C4-2B (cell line): ENCODE measurements around the gene GALM.
A peak's percentile ranks its signal among the peaks of the same experiment; 100 is the strongest.

ENCODE experiments used
- H3K27ac ChIP-seq: fragments of 450-650 bp; 2 replicates; pipeline ENCODE4 v1.5.1; 2017
- ZFX ChIP-seq: fragments of 450-650 bp; IDR thresholded peaks from 2 replicates; pipeline ENCODE4 v1.6.1; 2017
- TF ChIP-seq, protein P1 (sequence below): fragments of 450-650 bp; conservative IDR thresholded peaks from 2 replicates; pipeline ENCODE4 v1.5.1; 2017; ENCODE audit warnings: mild to moderate bottlenecking

GALM gene

DNA sequence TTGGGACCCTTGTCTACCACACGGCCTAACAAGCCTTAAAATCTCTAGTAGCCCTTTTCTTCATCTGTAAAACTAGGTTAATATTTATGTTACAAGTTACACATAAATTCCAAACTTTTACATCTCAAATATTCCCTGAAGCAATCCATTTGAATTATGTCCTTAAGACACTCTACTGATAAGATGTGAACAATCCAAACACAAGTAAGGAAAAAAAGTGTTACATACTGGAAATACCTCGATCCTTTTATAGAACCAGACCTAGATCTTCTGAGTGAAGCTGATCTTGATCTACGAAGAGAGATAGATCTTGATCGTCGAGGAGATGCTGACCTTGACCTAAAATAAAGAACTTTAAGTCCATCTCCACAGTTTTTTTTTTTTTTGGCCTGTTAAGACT, 81.9 kb downstream of the GALM start:
- TF ChIP-seq ZFX: no peak
- TF ChIP-seq, protein P1, sequence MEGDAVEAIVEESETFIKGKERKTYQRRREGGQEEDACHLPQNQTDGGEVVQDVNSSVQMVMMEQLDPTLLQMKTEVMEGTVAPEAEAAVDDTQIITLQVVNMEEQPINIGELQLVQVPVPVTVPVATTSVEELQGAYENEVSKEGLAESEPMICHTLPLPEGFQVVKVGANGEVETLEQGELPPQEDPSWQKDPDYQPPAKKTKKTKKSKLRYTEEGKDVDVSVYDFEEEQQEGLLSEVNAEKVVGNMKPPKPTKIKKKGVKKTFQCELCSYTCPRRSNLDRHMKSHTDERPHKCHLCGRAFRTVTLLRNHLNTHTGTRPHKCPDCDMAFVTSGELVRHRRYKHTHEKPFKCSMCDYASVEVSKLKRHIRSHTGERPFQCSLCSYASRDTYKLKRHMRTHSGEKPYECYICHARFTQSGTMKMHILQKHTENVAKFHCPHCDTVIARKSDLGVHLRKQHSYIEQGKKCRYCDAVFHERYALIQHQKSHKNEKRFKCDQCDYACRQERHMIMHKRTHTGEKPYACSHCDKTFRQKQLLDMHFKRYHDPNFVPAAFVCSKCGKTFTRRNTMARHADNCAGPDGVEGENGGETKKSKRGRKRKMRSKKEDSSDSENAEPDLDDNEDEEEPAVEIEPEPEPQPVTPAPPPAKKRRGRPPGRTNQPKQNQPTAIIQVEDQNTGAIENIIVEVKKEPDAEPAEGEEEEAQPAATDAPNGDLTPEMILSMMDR: no peak
- no peak overlapping the region for H3K27ac ChIP-seq

DNA sequence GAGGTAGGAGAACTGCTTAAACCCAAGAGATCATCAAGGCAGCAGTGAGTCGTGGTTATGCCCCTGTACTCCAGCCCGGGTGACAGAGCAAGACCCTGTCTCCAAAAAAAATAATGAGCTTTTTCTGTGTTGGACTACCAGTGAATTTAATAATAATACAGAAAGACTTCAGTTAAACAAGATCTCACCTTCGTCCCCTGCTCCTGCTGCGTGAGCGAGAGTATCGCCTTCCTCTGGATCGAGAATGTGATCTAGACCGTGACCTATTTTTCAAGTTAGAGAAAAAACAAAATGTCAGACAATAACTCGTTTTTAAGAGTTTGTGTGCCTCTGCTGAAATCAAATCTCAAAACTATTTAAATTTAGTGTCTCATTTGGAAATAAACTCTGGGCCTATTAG, 82.5 kb downstream of the GALM start:
- H3K27ac ChIP-seq: no peak overlapping the region
- no peak for TF ChIP-seq ZFX

DNA sequence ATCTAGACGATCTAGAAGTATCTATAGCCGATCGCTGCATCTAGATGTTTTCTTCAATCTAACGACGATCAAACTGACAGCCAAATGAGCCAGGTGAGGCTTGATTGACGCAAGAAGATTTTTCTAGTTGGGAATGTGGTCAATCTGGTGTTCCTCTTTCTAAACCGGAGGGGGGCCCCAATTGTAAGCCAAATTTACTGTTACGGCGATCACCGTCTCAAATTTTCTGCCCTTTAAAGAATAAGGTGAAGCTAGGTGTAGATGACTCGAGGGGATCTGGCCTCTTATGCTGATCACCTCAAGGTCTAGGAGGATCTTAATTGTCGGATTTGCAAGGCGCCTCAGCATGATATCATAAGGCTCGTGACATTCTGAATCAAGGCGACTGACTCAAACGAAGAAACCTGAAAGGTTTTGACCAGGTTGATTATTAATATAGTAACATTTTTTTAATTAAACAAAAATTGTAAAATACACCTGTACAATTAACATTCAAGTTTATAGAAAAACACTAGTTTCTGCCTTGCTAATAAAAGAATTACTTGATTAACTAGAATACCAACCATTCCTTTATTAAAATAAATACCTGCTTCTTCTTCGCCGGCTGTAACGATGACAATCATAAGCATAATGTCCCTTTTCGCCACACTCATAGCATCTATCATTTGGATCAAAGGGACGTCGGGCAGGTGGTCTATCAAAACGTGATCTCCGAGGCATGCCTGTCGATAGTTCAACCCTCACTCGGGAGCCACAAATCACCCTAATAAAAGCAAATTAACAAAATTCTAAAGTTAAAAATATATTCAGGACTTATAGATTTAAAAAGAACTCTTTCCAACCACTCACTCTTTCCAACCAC, 83.3 kb downstream of the GALM start:
- TF ChIP-seq ZFX: no peak
- TF ChIP-seq, protein P1: no peak
- no peak overlapping the region for H3K27ac ChIP-seq

DNA sequence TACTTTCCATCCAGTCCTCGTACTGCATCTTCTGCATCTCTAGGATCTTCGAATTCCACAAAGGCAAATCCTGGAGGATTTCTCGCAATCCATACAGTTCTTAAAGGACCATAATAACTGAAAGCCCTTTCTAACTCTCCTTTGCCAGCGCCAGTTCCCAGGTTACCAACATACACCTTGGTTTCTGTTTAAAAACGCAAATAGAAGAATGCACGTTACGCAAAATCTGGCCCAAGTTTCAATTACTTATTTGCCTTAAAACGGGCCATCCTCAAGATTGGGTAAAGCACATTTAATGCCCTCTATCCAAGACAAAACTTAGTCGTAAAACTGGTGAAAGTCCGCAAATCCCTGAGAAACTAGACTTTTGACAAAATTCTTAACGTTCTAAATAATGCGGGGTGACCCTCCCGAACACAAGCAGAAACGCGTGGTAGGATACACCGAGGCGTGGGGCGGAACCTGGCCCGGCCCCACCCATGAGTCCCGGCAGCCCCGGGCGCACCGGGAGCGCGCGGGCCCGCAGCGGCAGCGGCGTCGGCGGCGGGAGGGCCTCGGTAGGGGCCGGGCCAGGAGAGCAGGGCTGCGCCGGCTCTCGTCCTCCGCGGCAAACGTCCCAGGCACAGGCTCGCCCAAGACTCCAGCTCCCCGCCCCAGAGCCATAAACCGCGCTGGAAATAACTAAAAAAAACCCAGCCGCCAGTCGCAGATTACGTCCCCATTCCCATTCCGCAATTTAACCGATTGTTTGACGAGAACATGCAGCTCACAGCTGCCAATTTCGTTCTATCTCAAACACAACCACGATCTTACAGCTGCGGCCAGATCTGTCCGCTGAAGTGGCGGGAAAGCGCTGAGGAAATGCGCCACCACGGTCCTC, 84.3 kb downstream of the GALM start:
- peak overlapping the region; percentile 96 for H3K27ac ChIP-seq
- TF ChIP-seq, protein P1: no peak
- no peak for TF ChIP-seq ZFX

DNA sequence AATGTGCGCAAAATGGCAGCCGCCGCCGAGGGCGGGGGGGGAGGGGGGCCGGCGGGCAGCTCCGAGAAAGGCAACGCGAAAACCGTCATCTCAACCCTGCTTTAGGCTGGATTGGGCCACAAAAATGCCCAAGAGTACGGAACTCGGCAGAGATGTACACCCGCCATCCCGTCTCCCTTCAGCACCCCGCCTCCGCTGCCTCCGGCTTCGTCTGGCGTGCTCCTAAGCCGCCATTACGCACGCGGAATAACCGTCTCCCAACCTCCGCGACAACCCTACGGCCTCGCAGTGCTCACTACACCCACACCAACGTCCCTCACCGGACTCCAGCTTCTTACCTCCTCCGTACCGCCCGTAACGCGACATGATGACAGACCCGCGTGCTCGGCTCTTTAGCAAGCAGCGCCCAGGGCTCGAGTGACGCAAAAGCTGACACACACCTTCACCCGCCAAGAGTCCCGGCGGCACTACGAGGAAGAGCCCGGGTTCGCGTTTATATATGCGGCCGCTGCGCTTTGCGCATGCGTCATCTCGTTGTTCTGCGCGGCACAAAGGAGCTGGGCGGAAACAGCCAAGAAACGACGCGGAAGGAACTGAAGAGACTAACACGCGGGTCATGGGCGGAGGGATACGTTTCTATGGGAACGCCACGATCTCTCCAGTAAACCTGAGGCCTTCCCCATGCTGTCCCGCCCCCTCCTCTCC, 85.1 kb downstream of the GALM start, which contains the start of gene SRSF7:
SRSF7 (minus strand) TSS at position 471 of the 705 bp plus-strand sequence; CDS start at position 366, 105 bp downstream.
- no peak for TF ChIP-seq ZFX
- TF ChIP-seq, protein P1: no peak
- H3K27ac ChIP-seq: peak within 1 kb of the TSS; percentile 96

DNA sequence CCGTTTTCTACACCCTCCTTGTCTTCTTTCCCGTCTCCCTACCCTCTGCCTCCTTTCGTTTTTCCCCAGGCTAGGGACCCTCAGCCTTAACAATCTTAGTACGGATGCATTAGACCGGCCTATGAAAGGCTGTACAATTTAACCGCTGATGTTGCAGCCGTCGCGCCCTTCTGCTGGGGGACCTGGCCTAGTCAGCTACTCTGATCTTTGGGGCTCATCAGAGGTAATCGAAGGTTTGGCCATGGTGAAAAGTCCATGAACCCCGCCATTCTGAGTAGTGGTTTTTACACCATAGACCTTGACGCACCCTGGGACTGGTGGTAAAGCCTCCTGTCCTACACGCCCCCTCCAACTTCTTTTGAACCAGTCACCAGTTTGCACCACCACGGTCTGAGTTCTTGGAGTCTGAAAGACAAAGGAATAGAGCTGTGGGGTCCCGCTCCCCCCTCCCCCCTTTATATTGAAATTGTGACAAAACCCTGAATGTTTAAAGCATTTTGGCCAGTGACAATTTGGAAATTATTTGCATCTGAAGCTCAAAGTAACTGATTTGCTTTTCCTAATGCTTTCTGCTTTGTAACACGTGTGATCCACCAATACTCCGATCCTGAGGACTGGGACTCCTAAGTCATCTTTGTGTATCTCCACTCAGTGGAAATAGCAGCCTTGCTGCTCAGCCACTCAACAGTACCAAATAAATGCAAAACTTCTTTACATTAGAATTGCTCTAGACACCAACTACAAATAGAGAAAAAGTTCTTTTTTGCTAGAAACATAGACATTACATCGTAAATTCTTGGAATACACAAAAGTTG, 85.9 kb downstream of the GALM start:
- TF ChIP-seq ZFX: no peak
- TF ChIP-seq, protein P1: no peak
- peak overlapping the region; percentile 96 for H3K27ac ChIP-seq

DNA sequence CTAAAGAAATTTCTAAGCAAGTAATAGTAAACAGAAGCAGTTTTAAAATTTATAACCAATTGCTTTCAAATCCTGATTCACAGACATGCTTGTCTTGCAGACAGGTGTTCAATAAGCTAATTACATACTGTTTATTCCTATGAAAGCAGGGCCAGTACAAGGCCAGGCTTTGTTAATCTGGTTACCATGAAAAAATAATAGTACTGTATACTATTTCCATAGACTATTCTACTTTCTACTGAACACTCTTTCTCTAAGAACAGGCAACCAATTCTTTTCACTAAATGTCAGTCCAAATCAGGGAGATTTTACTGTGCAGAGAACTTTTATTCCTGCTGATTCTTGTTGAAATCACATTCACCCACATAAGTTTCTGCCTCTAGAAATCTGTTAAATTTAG, 88.1 kb downstream of the GALM start:
- TF ChIP-seq, protein P1: no peak
- no peak for TF ChIP-seq ZFX
- no peak overlapping the region for H3K27ac ChIP-seq
